ENCODE measurements around the gene IP6K3.

The IP6K3 gene

DNA sequence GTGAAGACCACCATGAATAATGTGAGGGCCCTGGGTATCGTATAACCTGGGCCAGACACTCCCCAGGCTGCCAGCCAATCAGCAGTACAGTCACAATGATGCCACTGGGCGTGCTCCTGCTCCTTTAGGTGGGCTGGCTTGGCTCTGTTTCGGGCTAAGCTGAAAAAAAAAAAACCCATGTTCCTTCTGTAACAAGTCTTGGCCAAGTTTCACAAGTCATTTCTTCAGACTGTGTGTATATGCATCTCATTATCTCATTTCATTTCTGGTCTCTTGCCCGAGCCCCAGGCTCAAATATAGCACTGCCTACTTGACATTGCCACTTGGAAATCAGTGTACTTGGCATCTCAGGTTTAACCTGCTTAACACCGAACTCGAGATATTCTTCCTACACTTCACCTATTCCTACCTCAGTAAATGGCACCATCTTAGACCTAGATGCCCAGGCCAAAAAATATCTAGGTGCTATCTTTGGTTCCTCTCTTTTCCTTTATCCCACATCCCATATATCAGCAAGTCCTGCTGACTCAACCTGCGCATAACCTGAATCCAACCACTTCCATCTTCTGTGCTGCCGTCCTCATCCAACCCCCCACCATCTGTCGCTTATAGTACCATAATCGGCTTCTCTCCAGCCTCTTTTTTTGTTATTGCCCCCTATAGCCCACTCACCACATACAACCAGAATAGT, 37.0 kb downstream of the IP6K3 start:
- H3K4me3 ChIP-seq (ENCODE audit: low read depth, low read length), result no peak overlapping the region
- TF ChIP-seq, protein P1, sequence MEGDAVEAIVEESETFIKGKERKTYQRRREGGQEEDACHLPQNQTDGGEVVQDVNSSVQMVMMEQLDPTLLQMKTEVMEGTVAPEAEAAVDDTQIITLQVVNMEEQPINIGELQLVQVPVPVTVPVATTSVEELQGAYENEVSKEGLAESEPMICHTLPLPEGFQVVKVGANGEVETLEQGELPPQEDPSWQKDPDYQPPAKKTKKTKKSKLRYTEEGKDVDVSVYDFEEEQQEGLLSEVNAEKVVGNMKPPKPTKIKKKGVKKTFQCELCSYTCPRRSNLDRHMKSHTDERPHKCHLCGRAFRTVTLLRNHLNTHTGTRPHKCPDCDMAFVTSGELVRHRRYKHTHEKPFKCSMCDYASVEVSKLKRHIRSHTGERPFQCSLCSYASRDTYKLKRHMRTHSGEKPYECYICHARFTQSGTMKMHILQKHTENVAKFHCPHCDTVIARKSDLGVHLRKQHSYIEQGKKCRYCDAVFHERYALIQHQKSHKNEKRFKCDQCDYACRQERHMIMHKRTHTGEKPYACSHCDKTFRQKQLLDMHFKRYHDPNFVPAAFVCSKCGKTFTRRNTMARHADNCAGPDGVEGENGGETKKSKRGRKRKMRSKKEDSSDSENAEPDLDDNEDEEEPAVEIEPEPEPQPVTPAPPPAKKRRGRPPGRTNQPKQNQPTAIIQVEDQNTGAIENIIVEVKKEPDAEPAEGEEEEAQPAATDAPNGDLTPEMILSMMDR (IDR thresholded peaks at IDR 0.05; ENCODE audit: low read depth, low read length), result no peak

DNA sequence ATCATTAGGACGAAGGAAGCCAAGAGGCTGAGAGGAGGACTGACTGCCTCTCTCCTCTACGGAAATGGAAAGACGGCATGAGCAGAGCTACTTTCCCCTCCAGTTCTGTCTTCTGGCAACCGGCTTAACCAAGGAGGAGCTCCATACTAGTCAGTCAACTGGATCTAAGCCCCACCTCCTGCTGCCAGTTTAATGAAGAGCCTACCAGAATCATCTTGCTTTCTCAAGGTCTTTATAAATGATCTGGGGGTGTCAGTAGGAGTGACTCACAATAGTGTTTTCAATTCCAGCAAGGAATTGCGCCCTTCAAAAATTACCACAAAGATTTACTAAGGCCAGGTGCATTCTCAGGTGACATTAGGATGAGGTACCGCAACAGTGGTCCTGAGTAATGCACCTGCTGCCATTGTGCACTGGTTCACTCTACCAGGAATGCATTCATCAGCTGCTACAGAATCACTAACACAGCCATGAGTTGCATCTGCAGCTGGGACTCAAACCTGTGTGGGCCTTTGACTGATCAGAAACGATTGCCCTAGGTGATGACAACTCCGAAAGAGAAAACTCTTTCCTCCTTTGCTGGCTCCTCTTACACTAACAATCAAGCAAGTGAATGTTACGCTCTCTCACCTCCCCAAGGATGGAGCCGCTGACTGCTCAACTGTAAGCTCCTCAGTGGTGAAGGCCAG, 38.0 kb downstream of the IP6K3 start:
- TF ChIP-seq, protein P1 (IDR thresholded peaks at IDR 0.05; ENCODE audit: low read depth, low read length), result no peak
- H3K4me3 ChIP-seq (ENCODE audit: low read depth, low read length), result no peak overlapping the region

- TF ChIP-seq, protein P1 (IDR thresholded peaks at IDR 0.05; ENCODE audit: low read depth, low read length), result no peak
- H3K4me3 ChIP-seq (ENCODE audit: low read depth, low read length), result no peak overlapping the region
Measured at GRCh38 chr6:33707771-33708170, 38.9 kb downstream of the IP6K3 start.

- TF ChIP-seq, protein P1 (IDR thresholded peaks at IDR 0.05; ENCODE audit: low read depth, low read length), result no peak
- no peak overlapping the region for H3K4me3 ChIP-seq (ENCODE audit: low read depth, low read length)
Measured at GRCh38 chr6:33705955-33706725, 40.6 kb downstream of the IP6K3 start.

DNA sequence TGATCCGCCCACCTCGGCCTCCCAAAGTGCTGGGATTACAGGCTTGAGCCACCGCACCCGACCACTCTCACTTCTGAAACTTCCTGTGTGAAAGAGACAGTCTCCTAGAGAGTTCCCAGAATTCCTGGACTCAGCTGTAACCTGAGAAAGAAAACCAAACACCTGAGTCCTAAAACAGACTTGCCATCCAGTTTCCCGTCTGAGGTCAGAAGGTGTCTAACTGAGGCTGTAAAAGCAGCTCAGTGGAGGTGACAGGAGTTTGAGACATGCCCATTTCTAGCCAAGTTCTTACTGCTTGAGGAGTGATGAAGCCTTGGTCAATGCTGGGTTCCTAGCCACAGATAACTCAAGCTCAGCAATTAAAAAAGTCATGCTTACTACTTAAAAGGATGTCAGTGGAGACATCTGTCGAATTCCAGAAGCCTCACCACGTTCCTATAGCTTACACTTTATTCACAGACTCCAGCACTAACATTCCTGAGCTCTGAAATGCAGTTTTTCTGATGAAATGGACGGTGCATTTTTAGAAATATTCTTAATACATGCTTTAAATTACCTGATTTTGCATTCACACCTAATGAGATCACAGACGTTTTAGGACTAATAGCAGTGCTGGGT, 41.3 kb downstream of the IP6K3 start:
- TF ChIP-seq, protein P1 (IDR thresholded peaks at IDR 0.05; ENCODE audit: low read depth, low read length), result no peak
- H3K4me3 ChIP-seq (ENCODE audit: low read depth, low read length), result no peak overlapping the region

DNA sequence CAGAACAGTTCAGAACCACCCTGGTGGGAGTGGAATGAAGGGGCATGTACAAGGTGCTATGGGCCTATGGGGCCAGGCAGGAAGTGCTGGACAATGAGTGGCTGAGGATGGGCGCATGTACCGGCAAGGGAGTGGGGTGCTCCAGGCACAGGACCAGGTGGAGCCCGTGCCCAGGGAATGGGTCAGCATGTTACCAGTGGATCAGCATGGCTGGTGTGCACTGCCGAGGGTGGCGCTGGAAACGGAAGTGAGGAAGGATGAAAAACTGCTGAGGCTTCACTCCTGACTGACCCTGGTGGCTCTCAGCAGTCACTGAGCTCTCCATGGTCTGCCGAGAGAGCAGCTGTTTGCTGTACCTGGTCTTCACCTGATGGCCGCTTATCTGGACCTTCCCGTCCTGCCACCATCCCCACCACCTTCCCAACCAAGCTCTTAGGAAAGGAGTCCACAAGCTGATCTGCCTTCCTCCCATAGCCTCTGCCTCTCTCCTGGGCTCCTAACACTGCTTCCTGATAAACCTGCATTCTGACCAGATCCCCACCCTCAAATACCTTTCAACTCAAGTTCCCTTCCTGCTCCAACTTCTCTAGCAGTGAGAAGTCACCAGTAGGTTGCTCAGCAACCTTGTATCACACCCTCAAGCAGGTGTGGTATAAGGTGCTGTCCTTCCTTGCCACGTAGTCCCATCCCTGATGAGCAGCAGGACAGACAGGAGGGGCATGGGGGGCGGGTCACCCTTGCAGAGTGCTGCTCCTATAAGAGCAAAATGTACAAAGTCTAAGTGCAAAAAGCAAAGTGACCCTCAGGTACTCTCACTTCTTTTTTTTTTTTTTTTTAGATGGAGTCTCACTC, 42.3 kb downstream of the IP6K3 start:
- TF ChIP-seq, protein P1 (IDR thresholded peaks at IDR 0.05; ENCODE audit: low read depth, low read length), result no peak
- no peak overlapping the region for H3K4me3 ChIP-seq (ENCODE audit: low read depth, low read length)
